ENCODE measurements around the gene CCDC85A. TPM values are rescaled to one million over a fixed set of nuclear protein-coding genes. Genes with fewer than 3 reads are reported as not detected.

The CCDC85A gene
- total RNA-seq, 2 donors from 2014 or later: 0.18 to 0.86 TPM

- Histone ChIP-seq H3K4me1 (ENCODE audit: control insufficient read depth, insufficient read depth, low read length) (no peaks in the 10 kb centered on the region), H3K9ac (ENCODE audit: extremely low read depth, low read length, poor library complexity, severe bottlenecking) (no peak overlapping the region), H3K4me3 (ENCODE audit: low read length) (no peak overlapping the region), H3K27ac (ENCODE audit: low read depth, low read length) (no peak overlapping the region), H3K36me3 (ENCODE audit: control insufficient read depth, insufficient read depth, low read length) (no peaks in the 10 kb centered on the region), H3K27me3 (ENCODE audit: control insufficient read depth, insufficient read depth, low read length, poor library complexity, severe bottlenecking) (no peaks in the 10 kb centered on the region), H3K9me3 (ENCODE audit: control insufficient read depth, low read length) (no peaks in the 10 kb centered on the region)
- Mint-ChIP-seq H3K4me3 (no peak overlapping the region), H3K9me3 (no peaks in the 10 kb centered on the region), H3K27ac (no peak overlapping the region), H3K36me3 (ENCODE audit: low read depth) (no peaks in the 10 kb centered on the region), H3K4me1 (no peaks in the 10 kb centered on the region), H3K27me3 (ENCODE audit: insufficient read depth) (no peaks in the 10 kb centered on the region)
- WGBS, 2 experiments (ENCODE audit: insufficient coverage in 1 of 2, insufficient read length in 1 of 2): 82% methylated on average over 1 of the region's 1 CpG; no CpG with 5 or more reads in 1 of the 2 experiments
- DNase-seq: no peak
- TF ChIP-seq, protein P1, sequence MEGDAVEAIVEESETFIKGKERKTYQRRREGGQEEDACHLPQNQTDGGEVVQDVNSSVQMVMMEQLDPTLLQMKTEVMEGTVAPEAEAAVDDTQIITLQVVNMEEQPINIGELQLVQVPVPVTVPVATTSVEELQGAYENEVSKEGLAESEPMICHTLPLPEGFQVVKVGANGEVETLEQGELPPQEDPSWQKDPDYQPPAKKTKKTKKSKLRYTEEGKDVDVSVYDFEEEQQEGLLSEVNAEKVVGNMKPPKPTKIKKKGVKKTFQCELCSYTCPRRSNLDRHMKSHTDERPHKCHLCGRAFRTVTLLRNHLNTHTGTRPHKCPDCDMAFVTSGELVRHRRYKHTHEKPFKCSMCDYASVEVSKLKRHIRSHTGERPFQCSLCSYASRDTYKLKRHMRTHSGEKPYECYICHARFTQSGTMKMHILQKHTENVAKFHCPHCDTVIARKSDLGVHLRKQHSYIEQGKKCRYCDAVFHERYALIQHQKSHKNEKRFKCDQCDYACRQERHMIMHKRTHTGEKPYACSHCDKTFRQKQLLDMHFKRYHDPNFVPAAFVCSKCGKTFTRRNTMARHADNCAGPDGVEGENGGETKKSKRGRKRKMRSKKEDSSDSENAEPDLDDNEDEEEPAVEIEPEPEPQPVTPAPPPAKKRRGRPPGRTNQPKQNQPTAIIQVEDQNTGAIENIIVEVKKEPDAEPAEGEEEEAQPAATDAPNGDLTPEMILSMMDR (conservative IDR thresholded peaks at IDR 0.05): no peak
Observed at GRCh38 chr2:56314371-56314770, 130.6 kb downstream of the CCDC85A start.

DNA sequence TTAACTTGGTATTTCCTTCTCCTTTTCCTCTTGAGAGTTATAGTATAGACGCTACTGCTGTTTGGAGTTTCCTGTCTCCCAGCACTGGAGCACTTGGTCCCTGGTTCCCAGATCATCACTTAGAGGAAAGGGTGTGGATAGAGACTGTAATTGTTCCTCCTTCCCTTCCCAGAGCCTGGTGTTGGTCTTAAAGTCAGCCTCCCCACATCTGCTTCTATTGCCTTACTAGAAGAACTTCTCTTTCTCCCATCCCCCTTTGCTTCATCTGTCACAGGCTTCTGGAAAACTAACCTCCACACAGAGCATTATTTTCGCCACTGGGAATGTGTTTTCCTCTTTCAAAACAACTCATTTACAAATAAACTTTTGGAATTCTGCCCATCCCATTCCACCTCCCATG is 131.0 kb downstream of the CCDC85A start:
- no peak for DNase-seq
- Histone ChIP-seq H3K36me3 (ENCODE audit: control insufficient read depth, insufficient read depth, low read length) (no peaks in the 10 kb centered on the region), H3K9ac (ENCODE audit: extremely low read depth, low read length, poor library complexity, severe bottlenecking) (no peak overlapping the region), H3K4me1 (ENCODE audit: control insufficient read depth, insufficient read depth, low read length) (no peaks in the 10 kb centered on the region), H3K9me3 (ENCODE audit: control insufficient read depth, low read length) (no peaks in the 10 kb centered on the region), H3K4me3 (ENCODE audit: low read length) (no peak overlapping the region), H3K27ac (ENCODE audit: low read depth, low read length) (no peak overlapping the region), H3K27me3 (ENCODE audit: control insufficient read depth, insufficient read depth, low read length, poor library complexity, severe bottlenecking) (no peaks in the 10 kb centered on the region)
- Mint-ChIP-seq H3K36me3 (ENCODE audit: low read depth) (no peaks in the 10 kb centered on the region), H3K4me1 (no peaks in the 10 kb centered on the region), H3K9me3 (no peaks in the 10 kb centered on the region), H3K27ac (no peak overlapping the region), H3K4me3 (no peak overlapping the region), H3K27me3 (ENCODE audit: insufficient read depth) (peaks cover 3% of the 10 kb centered on the region)
- TF ChIP-seq, protein P1 (conservative IDR thresholded peaks at IDR 0.05): no peak
- WGBS, 2 experiments (ENCODE audit: insufficient coverage in 1 of 2, insufficient read length in 1 of 2): 93 to 100% methylated on average over 1 to 2 of the region's 2 CpGs

DNA sequence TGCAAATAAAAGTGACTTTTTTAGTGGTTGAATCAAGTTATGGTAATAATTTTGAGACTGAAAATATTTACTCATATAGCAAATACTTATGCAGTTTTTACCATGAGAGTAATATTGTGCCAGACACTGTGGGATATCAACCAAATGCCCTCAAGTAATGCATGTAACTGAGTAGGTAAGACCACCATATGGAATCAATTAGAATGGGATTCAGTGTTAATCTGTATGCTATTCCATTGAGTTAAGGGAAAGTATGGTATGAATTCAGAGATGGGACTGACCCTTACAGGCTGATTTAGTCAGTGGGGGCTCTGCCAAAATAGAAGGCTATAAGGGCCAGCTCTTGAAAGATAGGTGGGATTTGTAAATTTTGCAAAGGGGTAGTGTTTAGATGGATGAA is 131.6 kb downstream of the CCDC85A start:
- H3K27me3 Mint-ChIP-seq (ENCODE audit: insufficient read depth): peaks cover 7% of the 10 kb centered on the region
- TF ChIP-seq, protein P1 (conservative IDR thresholded peaks at IDR 0.05): no peak

More for the DNA sequence above, 131.6 kb downstream of the CCDC85A start:
- H3K27ac Mint-ChIP-seq: no peak overlapping the region
- no peaks in the 10 kb centered on the region for H3K27me3 ChIP-seq (ENCODE audit: control insufficient read depth, insufficient read depth, low read length, poor library complexity, severe bottlenecking)
- no peak overlapping the region for H3K4me3 Mint-ChIP-seq
- H3K36me3 Mint-ChIP-seq (ENCODE audit: low read depth): no peaks in the 10 kb centered on the region
- H3K9ac ChIP-seq (ENCODE audit: extremely low read depth, low read length, poor library complexity, severe bottlenecking): no peak overlapping the region
- H3K36me3 ChIP-seq (ENCODE audit: control insufficient read depth, insufficient read depth, low read length): no peaks in the 10 kb centered on the region
- H3K9me3 ChIP-seq (ENCODE audit: control insufficient read depth, low read length): no peaks in the 10 kb centered on the region
- no peaks in the 10 kb centered on the region for H3K4me1 ChIP-seq (ENCODE audit: control insufficient read depth, insufficient read depth, low read length)
- H3K27ac ChIP-seq (ENCODE audit: low read depth, low read length): no peak overlapping the region
- H3K4me1 Mint-ChIP-seq: no peaks in the 10 kb centered on the region
- H3K4me3 ChIP-seq (ENCODE audit: low read length): no peak overlapping the region
- no peaks in the 10 kb centered on the region for H3K9me3 Mint-ChIP-seq
- DNase-seq: no peak

Data from endodermal cell (in vitro differentiated cells).